HG03521 (cell line): ENCODE measurements around the gene BEAN1.
"Not testable (repeated sequence)": the region's sequence is repeated elsewhere in the genome, so short reads cannot be mapped to it uniquely, and the experiment has no call there.

Experiments used
- ATAC-seq: cut with Tn5 transposase; IDR thresholded peaks from one replicate; pipeline ENCODE4 v1.9.1; 2021; ENCODE audit warnings: mild to moderate bottlenecking, moderate library complexity; ENCODE audit not compliant: unreplicated experiment

Gene BEAN1

DNA sequence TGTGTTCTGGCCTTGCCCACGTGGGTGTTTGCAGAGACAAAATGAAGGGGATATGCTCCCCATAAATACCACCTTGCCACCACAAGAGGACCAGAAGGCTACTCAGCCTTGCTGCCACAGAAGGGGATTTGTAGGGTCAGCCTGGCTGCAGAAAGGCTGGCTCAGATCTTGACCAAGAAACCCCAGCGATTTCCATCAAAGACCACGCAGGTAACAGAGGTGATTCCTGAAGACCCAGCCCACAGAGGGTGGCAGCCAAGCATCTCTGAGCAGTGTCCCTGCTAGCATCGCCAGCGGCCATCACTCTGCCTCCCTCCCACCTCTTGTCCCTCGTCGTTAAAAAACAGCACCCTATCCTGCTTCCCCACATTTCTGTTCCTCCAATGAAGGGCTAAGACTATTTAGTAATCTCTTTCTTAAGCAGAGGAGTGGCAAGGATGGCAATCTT is 54.9 kb downstream of the BEAN1 start:
- no peak for ATAC-seq

GRCh38 chr16:66483689-66484452 is 56.8 kb downstream of the BEAN1 start:
- ATAC-seq: peak; percentile 67

DNA sequence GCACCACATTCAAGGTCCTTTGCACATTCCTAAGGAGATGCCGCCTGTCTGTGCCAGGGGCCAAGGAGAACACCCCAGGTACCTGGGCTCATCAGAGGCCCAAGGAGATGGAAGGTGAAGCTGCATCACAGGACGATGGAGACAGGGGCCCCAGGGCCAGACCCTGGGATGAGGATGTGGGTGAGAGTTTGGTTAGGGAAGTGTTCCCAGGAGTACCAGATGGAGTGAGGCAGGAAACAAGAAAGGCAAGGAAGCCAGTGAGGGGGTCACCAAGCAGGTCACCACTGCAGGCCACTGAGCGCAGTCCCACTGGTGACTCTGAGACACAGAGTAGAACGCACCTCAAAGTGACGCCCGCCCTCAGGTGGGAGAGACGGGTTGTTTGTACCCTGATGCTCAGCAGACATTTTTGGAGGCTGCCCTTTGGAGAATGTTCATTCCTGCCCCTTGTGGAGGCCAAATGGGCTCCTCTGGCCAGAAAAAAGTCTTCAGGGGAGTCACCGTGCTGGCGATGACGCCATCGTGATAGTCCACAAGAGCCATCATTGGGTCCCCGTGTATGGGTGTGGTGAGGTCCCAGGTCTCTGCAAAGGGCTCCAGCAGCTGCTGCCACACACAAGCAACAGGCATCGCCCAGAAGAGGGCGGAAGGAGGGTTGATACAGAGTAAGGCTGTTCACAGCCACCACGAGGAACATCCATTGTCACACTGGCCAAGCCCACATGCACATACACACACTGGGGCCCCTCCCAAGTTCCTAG is 57.5 kb downstream of the BEAN1 start:
- ATAC-seq: no peak

DNA sequence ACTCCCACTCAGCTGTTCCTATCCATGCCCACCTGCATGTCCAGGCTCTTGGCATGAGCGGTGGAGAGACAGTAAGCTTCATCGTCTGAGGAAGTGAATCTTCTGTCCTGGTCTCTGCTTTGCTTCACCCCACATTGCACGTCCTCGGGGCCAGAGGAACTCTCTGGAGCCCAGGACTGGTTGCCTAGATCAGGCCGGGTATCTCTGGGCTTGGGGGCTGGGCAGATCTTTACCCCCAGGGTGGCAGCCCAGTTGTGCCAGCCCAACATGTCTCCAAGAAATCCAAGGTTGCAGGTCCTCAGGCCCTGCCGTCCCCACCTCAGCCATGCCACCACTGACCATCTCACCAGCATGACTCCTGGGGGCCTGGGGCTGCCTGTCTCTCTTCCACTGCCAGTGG is 58.3 kb downstream of the BEAN1 start:
- no peak for ATAC-seq

DNA sequence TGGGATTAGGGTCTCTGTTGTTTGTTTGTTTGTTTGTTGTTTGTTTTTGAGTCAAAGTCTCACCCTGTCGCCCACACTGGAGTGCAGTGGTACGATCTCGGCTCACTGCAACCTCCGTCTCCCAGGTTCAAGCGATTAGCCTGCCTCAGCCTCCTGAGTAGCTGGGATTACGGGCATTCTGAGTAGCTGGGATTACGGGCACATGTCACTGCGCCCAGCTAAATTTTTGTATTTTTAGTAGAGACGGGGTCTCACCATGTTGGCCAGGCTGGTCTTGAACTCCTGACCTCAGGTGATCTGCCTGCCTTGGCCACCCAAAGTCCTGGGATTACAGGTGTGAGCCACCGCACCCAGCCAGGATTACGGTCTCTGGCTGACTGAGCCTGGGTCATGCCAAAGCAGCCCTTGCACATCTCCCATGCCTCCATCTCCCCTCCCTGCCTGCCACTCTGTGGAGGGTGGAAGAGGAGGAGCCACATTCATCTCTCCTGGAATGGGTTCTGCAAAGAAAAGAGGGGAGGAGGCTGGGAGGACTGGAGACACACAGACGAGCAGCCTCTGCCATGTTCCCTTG is 59.2 kb downstream of the BEAN1 start:
- ATAC-seq: no peak

- no peak for ATAC-seq
Observed at GRCh38 chr16:66486773-66487579, 59.9 kb downstream of the BEAN1 start.

DNA sequence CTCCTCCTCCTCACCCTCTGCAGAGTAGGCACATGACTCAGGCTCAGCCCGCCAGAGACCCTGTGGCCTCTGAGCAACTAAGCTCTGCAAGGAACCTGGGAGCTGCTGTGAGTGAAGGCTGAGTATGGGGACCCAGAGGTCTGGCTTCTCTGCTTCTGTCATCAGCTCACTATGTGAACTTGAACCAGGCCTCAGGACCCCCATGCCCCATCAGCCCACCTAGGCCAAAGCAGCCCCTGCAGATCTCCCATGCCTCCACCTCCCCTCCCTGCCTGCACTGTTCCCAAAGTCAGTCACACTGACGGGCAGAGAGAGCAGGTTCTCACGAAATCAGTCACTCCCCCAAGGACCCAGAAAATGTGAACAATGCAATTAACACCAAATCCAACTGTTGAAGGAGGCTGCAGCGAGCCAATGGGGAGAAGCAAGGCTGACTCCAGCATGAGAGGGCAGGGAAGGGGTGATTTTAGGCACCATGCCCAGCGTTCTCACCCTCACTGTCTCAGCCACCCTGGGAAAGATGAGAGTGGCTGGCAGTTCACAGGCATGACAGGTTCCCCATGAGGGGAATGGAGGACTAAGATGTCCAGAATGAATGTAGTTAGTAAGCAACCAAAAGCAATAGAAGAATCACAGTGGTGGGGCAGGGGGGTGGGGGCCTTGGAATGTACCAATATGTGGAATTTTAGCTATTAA is 60.6 kb downstream of the BEAN1 start:
- ATAC-seq: no peak

DNA sequence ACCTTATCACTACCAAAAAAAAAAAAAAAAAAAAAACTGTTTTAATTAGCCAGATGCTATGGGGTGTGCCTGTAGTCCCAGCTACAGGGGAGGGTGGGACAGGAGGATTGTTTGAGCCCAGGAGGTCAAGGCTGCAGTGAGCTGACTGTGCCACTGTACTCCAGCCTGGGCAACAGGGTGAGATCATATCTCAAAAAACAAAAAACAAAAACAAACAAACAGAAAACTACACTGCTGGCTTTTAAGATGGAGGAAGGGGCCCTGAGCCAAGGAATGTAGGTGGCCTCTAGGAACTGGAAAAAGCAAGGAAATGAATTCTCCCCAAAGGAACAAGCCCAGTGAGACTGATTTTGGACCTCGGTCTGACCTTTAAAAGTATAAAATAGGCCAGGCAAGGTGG is 61.4 kb downstream of the BEAN1 start:
- ATAC-seq: no peak

GRCh38 chr16:66489385-66489784 is 62.3 kb downstream of the BEAN1 start:
- no peak for ATAC-seq

DNA sequence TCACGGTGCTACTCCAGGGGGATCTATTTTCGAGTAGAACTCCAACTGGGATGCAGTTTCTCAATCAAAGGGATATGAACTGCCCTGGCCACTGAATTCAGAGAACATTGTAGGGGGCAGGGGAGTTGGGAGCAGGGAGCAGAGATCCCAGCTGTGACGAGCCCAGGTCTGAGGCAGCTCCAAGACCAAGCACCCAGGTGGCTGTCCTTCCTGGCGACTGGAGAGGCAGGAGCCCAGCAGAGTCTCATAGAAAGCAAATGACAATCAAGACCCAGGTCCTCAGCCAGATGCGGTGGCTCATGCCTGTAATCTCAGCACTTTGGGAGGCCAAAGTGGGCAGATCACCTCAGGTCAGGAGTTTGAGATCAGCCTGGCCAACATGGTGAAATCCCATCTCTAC is 62.7 kb downstream of the BEAN1 start:
- ATAC-seq: no peak

GRCh38 chr16:66490774-66491715 is 64.0 kb downstream of the BEAN1 start:
- ATAC-seq: no peak

DNA sequence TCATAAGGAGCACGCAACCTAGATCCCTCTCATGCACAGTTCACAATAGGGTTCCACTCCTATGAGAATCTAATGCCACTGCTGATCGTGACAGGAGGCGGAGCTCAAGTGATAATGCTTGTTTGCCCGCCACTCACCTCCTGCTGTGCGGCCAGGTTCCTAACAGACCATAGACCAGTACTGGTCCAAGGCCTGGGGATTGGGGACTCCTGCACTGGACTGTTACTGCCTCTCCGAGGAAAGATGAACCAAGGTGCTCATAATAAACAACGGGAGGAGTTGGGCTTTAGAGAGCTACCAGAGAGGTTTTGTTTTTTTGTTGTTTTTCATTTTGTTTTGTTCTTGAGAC is 64.6 kb downstream of the BEAN1 start:
- ATAC-seq: no peak

- ATAC-seq: no peak
Observed at GRCh38 chr16:66493490-66494401, 66.7 kb downstream of the BEAN1 start.

DNA sequence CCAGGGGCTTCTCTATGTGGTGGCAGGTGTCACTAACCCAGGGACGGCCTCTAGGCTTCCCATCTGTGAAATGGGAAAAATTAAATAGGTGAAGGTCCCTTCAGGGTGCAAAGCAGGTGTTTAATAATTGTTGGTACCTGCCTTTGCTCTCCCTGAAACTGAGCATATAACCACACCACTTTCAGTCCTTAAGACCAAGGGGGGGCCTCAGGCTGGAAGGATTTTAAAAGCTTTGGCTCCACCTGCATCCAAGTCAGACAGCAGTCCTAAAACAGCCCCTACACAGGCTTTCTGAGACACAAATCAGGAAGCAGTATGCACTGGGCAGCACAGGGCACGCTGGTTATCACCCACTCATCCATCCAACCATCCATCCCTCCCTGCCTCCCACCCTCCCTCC is 67.8 kb downstream of the BEAN1 start:
- no peak for ATAC-seq

DNA sequence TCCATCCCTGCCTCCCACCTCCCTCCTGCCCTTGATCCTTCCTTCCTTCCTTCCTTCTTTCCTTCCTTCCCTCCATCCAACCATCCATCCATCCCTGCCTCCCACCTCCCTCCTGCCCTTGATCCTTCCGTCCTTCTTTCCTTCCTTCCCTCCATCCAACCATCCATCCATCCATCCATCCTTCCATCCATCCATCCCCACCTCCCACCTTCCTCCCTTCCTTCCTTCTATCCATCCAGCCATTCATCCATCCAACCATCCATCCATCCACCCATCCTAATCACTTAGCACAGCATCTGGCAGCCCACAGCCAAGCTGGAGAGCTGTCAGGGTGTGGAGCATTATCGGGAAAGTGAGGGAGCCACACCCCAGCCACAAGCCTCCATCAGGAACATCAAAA is 68.3 kb downstream of the BEAN1 start:
- ATAC-seq: no peak

- not testable (repeated sequence) for ATAC-seq
Observed at GRCh38 chr16:66496226-66496625, 69.1 kb downstream of the BEAN1 start.

DNA sequence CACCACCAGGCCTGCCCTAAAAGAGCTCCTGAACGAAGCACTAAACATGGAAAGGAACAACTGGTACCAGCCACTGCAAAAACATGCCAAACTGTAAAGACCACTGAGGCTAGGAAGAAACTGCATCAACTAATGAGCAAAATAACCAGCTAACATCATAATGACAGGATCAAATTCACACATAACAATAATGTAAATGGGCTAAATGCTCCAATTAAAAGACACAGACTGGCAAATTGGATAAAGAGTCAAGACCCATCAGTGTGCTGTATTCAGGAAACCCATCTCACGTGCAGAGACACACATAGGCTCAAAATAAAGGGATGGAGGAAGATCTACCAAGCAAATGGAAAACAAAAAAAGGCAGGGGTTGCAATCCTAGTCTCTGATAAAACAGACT is 70.8 kb downstream of the BEAN1 start:
- ATAC-seq: not testable (repeated sequence)

DNA sequence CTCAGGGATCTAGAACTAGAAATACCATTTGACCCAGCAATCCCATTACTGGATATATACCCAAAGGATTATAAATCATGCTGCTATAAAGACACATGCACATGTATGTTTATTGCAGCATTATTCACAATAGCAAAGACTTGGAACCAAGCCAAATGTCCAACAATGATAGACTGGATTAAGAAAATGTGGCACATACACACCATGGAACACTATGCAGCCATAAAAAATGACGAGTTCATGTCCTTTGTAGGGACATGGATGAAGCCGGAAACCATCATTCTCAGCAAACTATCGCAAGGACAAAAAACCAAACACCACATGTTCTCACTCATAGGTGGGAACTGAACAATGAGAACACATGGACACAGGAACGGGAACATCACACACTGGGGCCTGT is 74.5 kb downstream of the BEAN1 start:
- not testable (repeated sequence) for ATAC-seq
